Stimulated activated CD4-positive, alpha-beta T cell treated with anti-CD3 and anti-CD28 coated beads, Interleukin-15, amount 100 ng/mL, for 1 hour (primary cell): ENCODE data around the gene PTPRN2.
A peak's percentile ranks its signal among the peaks of the same experiment; 100 is the strongest.

ENCODE experiments used
- DNase-seq, 2 donors: peaks; one replicate each; pipeline ENCODE4 v3.0.0-alpha.2; 2020; ENCODE audit warnings: low read depth in 1 of 2, low spot score in 1 of 2

PTPRN2 gene

GRCh38 chr7:157886266-157886665, 701.4 kb downstream of the PTPRN2 start:
- no peak for DNase-seq

DNA sequence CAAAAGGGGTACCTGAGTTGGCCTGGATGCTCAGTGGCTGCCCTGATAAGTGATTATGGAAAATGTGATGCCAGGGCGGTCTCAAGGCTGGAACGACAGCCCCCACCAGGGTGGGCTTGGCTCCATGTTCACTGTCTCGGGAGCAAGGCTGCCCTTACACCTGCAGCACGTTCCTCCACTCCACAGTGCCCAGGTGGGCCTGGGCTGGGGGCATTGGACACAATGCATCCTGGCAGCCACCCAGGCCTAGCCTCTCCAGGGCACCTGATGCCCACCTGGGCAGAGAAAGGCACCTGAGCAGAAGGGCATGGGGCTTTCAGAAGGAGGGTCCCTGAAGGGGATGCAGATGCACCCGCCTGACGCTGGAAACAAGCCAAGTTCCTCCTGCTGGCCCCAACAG, 702.5 kb downstream of the PTPRN2 start:
- DNase-seq = no peak

DNA sequence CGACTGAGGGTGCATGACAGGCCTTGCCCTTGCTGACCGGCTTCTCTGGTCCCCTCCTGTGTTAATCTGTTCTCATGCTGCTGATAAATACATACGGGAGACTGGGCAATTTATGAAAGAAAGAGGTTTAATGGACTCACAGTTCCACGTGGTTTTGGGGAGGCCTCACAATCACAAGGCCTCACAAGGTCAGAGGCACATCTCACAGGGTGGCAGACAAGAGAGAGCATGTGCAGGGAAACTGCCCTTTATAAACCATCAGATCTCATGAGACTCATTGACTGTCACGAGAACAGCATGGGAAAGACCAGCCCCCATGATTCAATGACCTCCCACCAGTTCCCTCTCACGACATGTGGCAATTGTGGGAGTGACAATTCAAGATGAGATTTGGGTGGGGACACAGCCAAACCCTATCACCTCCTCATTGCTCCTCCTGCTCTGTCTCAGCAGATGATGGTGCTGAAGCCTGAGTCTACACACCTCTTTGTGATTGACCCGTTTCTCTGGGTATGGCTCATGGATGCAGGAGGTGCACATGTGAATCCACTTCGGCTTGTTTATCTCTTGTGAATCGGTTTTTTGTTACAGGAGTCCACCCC, 703.1 kb downstream of the PTPRN2 start:
- DNase-seq = no peak

DNA sequence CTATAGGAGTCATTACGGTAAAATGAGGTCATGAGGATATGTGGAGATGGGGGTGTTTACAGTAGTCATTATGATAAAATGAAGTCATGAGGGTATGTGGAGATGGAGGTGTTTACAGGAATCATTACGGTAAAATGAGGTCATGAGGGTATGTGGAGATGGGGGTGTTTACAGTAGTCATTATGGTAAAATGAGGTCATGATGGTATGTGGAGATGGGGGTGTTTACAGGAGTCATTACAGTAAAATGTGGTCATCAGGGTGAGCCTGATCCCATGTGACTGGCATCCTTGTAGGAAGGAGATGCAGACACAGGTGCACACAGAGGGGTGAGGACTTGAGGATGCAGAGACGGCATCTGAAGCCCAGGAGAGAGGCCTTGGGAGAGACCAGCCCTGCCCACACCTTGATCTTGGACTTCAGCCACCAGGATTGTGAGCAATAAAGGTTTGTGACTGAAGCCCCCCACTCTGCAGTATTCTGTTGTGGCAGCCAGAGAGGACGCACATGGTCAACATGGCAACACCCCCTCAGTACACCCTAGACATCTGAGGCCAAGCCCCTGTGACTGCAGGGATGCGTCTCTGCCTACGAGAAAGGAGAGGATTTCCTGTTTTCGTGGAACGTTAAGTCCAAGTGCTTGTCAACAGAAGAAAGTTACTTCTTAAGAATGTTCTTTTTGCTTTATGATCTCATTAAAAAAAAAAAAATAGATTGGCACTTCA, 706.4 kb downstream of the PTPRN2 start:
- DNase-seq = no peak

GRCh38 chr7:157879391-157879790, 708.2 kb downstream of the PTPRN2 start:
- no peak for DNase-seq

GRCh38 chr7:157877298-157878090, 710.1 kb downstream of the PTPRN2 start:
- DNase-seq = no peak

GRCh38 chr7:157876469-157877285, 710.9 kb downstream of the PTPRN2 start:
- DNase-seq = no peak

GRCh38 chr7:157875230-157876179, 712.1 kb downstream of the PTPRN2 start:
- DNase-seq = peak; percentile 32 to 45

DNA sequence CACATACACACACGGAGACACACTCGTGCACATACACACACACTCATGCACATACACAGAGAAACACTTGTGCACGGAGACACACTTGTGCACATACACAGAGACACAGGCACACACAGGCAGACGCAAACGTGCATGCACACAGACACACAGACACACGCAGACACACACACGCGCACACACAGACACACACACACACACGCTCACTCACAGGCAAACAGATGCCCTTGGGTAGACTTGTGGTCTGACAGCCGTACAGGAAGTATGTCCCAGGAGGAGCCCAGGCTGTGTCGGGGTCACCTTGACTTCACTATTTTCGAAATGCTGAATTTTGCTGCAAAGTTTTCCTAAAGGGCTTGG, 712.8 kb downstream of the PTPRN2 start:
- no peak for DNase-seq

DNA sequence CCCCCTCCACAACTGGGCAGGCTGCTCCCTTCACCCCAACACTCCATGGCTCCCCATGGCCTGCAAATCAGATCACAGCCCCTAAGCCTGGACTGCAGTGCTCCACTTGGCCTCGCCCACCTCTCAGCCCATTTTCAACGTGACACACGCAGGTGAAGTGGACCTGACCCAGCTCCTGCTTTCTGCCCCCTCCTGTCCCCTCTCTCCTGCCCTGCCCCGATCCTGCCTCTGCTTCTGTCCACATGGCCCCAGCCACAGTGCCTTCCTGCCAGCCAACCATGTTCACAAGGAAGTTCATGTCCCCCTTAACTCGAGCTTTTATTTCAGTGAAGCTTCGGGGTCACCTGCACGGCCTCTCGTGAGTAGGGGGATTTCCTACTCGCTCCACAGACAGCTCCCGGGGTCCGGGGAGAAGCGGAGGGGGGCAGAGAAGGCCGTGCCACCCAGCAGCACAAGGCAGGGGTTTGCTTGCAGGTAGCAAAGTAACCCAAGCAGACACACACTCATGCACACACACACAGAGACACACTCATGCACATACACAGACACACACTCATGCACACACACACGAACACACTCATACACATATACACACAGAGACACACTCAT, 713.3 kb downstream of the PTPRN2 start:
- no peak for DNase-seq

- no peak for DNase-seq
Measured at GRCh38 chr7:157873664-157874063, 714.0 kb downstream of the PTPRN2 start.

DNA sequence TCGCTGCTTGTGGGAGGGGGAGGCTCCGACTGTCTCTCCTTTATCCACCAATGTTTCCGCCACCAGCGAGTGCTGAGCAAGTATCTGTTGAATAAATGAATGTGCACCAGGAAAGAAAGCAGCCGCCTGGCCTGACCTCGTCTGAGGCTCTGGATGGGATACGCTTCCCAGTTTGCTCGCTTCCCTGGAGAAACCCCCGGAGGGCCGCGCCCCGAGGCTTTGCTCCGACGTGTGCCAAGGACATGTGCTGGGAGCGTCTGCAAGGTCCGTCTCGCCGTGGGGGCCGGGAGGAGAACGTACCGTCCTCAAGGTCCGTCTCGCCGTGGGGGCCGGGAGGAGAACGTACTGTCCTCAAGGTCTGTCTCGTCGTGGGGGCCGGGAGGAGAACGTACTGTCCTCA, 714.4 kb downstream of the PTPRN2 start:
- no peak for DNase-seq

- no peak for DNase-seq
Measured at GRCh38 chr7:157872447-157872846, 715.2 kb downstream of the PTPRN2 start.

DNA sequence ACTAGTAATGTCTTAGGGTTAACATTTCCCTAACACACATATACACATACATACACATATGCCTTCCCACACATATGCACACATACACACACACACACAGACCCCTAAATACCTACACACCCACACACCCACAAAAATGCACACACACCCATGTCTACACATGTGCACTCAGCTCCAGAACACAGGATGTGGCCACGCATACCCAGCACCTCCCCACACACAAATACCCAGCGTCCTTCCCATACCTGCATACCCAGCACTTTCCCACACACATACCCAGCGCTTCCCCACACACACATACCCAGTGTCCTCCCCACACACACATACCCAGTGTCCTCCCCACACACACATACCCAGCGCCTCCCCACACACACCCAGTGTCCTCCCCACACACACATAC, 715.9 kb downstream of the PTPRN2 start:
- DNase-seq = no peak

- DNase-seq = no peak
Measured at GRCh38 chr7:157870644-157871290, 716.9 kb downstream of the PTPRN2 start.

GRCh38 chr7:157869793-157870192, 717.8 kb downstream of the PTPRN2 start:
- DNase-seq = no peak

GRCh38 chr7:157867685-157868305, 719.8 kb downstream of the PTPRN2 start:
- no peak for DNase-seq

DNA sequence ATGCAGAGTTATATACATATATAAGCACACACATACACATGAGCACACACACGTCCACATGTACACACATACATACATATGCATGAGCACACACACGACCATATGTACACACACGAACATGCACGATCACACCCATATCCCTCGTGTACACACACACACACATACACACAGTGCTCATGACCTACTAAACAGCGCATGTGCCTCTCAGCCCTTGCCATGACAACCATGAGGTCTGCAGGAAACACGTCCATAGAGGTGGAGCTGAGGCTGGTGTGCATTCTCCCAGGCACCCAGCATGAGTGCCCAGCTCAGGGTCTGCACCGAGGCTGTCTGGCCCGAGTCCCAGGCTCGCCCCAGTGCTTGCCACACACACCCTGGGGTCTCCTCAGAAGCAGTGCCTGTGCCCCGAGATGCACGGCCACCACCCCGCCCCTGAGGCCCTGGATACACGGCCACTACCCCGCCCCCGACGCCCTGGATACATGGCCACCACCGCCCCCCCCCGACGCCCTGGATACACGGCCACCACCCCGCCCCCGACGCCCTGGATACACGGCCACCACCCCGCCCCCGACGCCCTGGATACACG, 721.2 kb downstream of the PTPRN2 start:
- DNase-seq = no peak
